HepG2 (cell line): ENCODE results near the gene IGSF21. TPM values are rescaled to one million over a fixed set of nuclear protein-coding genes. Genes with fewer than 3 reads are reported as not detected.

ENCODE experiments used
- ATAC-seq: fragments of 200-7000 bp; cut with Tn5 transposase; 3 replicates; pipeline ENCODE4 v1.9.1; 2020; ENCODE audit warnings: mild to moderate bottlenecking, moderate library complexity
- BruUV-seq: library from RNA; stranded (reverse); fragments of 400-500 nt; replicated peaks from 2 replicates; lab custom pipeline; 2021; lab: Mats Ljungman, UMichigan
- CTCF ChIA-PET: fragments of 300-600 bp; formaldehyde crosslinking; extraction: SDS; loops from one replicate; lab custom pipeline; 2021; ENCODE audit warnings: low total read pairs, inconsistent platforms, low intra/inter-chr PET ratio; lab: Yijun Ruan, JAX
- POLR2A ChIA-PET: fragments of 350-600 bp; sonication (Branson Sonifier 250); formaldehyde crosslinking; loops from one replicate; lab custom pipeline; 2020; ENCODE audit warnings: antibody characterized with exemption, inconsistent platforms; lab: Yijun Ruan, JAX
- DNase-seq: peaks from one replicate; pipeline ENCODE4 v3.0.0-alpha.2; 2015; ENCODE audit warnings: low spot score
- FAIRE-seq: peaks from 3 replicates; lab custom pipeline; 2011; peaks lifted over from hg19 to GRCh38; lab: Jason Lieb, UNC
- H2AFZ ChIP-seq: one replicate; pipeline ENCODE4 v1.6.1; 2011; ENCODE audit warnings: low read length, inconsistent platforms
- H3K27ac ChIP-seq: fragments of 300-600 bp; 3 replicates; pipeline ENCODE4 v1.8.0; 2011; ENCODE audit warnings: mixed run types, mild to moderate bottlenecking, mixed read lengths, low read length, inconsistent platforms; ENCODE audit not compliant: insufficient read depth; ENCODE audit errors: extremely low read length
- H3K27me3 ChIP-seq, 2 experiments: fragments of 200-600 bp in 1 of 2; 2 replicates in 1 of 2; 3 replicates in 1 of 2; pipeline versions ENCODE4 v1.6.0 to v1.8.0; 2011; ENCODE audit warnings: low read length in 2 of 2, mild to moderate bottlenecking in 2 of 2, moderate library complexity in 2 of 2, inconsistent platforms in 1 of 2; ENCODE audit not compliant: insufficient read depth in 2 of 2, control insufficient read depth in 1 of 2
- H3K36me3 ChIP-seq, 2 experiments: fragments of 200-600 bp in 1 of 2; replicated peaks in 1 of 2; 2 replicates in 1 of 2; 3 replicates in 1 of 2; pipeline versions ENCODE4 v1.5.1 to v1.8.0; 2011; ENCODE audit warnings: low read length in 2 of 2, inconsistent platforms in 1 of 2; ENCODE audit not compliant: insufficient read depth in 2 of 2, control insufficient read depth in 1 of 2
- H3K4me1 ChIP-seq: 2 replicates; pipeline ENCODE4 v1.5.1; 2012; ENCODE audit warnings: low read length, inconsistent platforms; ENCODE audit not compliant: insufficient read depth
- H3K4me2 ChIP-seq: 2 replicates; pipeline ENCODE4 v1.6.0; 2011; ENCODE audit warnings: low read depth, low read length, inconsistent platforms
- H3K4me3 ChIP-seq, 3 experiments: fragments of 200-600 bp in 1 of 3; sonication (generic), shearing (Covaris generic) in 1 of 3; replicated peaks in 1 of 3; 2 replicates each; pipeline ENCODE4 v1.5.1; 2011 to 2016; ENCODE audit warnings: low read length in 3 of 3, inconsistent platforms in 2 of 3, low read depth in 2 of 3, mild to moderate bottlenecking in 2 of 3, control low read depth in 1 of 3, mixed read lengths in 1 of 3; ENCODE audit not compliant: insufficient read depth in 1 of 3
- H3K79me2 ChIP-seq: one replicate; pipeline ENCODE4 v1.6.1; 2011; ENCODE audit warnings: low read length, inconsistent platforms; ENCODE audit not compliant: insufficient read depth
- H3K9ac ChIP-seq: 2 replicates; pipeline ENCODE4 v1.6.0; 2011; ENCODE audit warnings: mild to moderate bottlenecking, low read depth, low read length, inconsistent platforms; ENCODE audit not compliant: insufficient read depth
- H3K9me3 ChIP-seq: 2 replicates; pipeline ENCODE4 v1.5.1; 2012; ENCODE audit warnings: mild to moderate bottlenecking, low read length
- H4K20me1 ChIP-seq: 2 replicates; pipeline ENCODE4 v1.6.0; 2011; ENCODE audit warnings: inconsistent platforms, mild to moderate bottlenecking, low read length, moderate library complexity; ENCODE audit not compliant: insufficient read depth
- ARID4A ChIP-seq: sonication (generic); formaldehyde crosslinking; IDR thresholded peaks from 2 replicates; pipeline ENCODE4 v1.5.0; 2020; ENCODE audit warnings: mild to moderate bottlenecking, missing genetic modification reagents, borderline replicate concordance
- E2F5 ChIP-seq: sonication (generic); formaldehyde crosslinking; conservative IDR thresholded peaks from 2 replicates; pipeline ENCODE4 v1.4.0; 2020; ENCODE audit warnings: missing genetic modification reagents
- FOXA1 ChIP-seq, 2 experiments: fragments of 450-650 bp in 1 of 2; sonication (generic) in 1 of 2; formaldehyde crosslinking in 1 of 2; IDR thresholded peaks; 2 replicates each; pipeline versions ENCODE4 v1.4.0 to v1.6.1; 2016 to 2020; ENCODE audit warnings: missing genetic modification reagents in 1 of 2
- GRHL1 ChIP-seq: sonication (generic); formaldehyde crosslinking; conservative IDR thresholded peaks from 2 replicates; pipeline ENCODE4 v1.8.0; 2022; ENCODE audit warnings: missing genetic modification reagents
- HOXA9 ChIP-seq: sonication (generic); formaldehyde crosslinking; IDR thresholded peaks from 2 replicates; pipeline ENCODE4 v1.8.1; 2022; ENCODE audit warnings: missing genetic modification reagents, mild to moderate bottlenecking, moderate library complexity, borderline replicate concordance
- KLF15 ChIP-seq: sonication (generic); formaldehyde crosslinking; IDR thresholded peaks from 2 replicates; pipeline ENCODE4 v1.8.1; 2023; ENCODE audit warnings: borderline replicate concordance, mild to moderate bottlenecking, inconsistent platforms, missing genetic modification reagents, mixed read lengths
- TSC22D2 ChIP-seq: sonication (generic); formaldehyde crosslinking; IDR thresholded peaks from 2 replicates; pipeline ENCODE4 v1.5.1; 2020; ENCODE audit warnings: missing genetic modification reagents, mild to moderate bottlenecking, borderline replicate concordance
- XRCC5 ChIP-seq: fragments of 200-400 bp; formaldehyde crosslinking; optimal IDR thresholded peaks from 2 replicates; pipeline ENCODE3; 2017; ENCODE audit warnings: mild to moderate bottlenecking, low read length
- ZBTB37 ChIP-seq: sonication (generic); formaldehyde crosslinking; IDR thresholded peaks from 2 replicates; pipeline ENCODE4 v1.4.0; 2020; ENCODE audit warnings: mild to moderate bottlenecking, missing genetic modification reagents
- ZFY ChIP-seq: sonication (generic); formaldehyde crosslinking; IDR thresholded peaks from 2 replicates; pipeline ENCODE4 v1.4.0; 2020; ENCODE audit warnings: missing genetic modification reagents
- ZKSCAN1 ChIP-seq: fragments of 150-350 bp; IDR thresholded peaks from 2 replicates; pipeline ENCODE4 v1.6.1; 2014; ENCODE audit warnings: low read length
- ZMYM3 ChIP-seq: sonication (generic); formaldehyde crosslinking; IDR thresholded peaks from 2 replicates; pipeline ENCODE4 v1.5.1; 2020; ENCODE audit warnings: mild to moderate bottlenecking, missing genetic modification reagents
- ZNF530 ChIP-seq: sonication (generic); formaldehyde crosslinking; IDR thresholded peaks from 2 replicates; pipeline ENCODE4 v1.5.0; 2020; ENCODE audit warnings: low read depth, mild to moderate bottlenecking, missing genetic modification reagents
- ZNF550 ChIP-seq: sonication (generic); formaldehyde crosslinking; IDR thresholded peaks from 2 replicates; pipeline ENCODE4 v1.4.0; 2020; ENCODE audit warnings: mild to moderate bottlenecking, missing genetic modification reagents, borderline replicate concordance
- ZNF816 ChIP-seq: sonication (generic); formaldehyde crosslinking; IDR thresholded peaks from 2 replicates; pipeline ENCODE4 v1.8.0; 2022; ENCODE audit warnings: missing genetic modification reagents, mild to moderate bottlenecking, borderline replicate concordance
- WGBS: methylation state at CpG from one replicate; pipeline ENCODE4 v1.1.6; 2017; ENCODE audit warnings: low lambda C conversion rate; 5-methylcytosine and 5-hydroxymethylcytosine counted together
- in situ Hi-C: cut with HindIII; loops from 2 replicates; pipeline ENCODE4 v1.10.0; 2017; ENCODE audit warnings: low pct_unique_long_range_greater_than_20kb; ENCODE audit not compliant: extremely low pct_ligation_motif_present
- intact Hi-C: fragments of 100-400 bp; cut with micrococcal nuclease; formaldehyde crosslinking; loops from one replicate; pipeline ENCODE4 v1.10.0; 2022; ENCODE audit not compliant: unreplicated experiment
- polyA plus RNA-seq, 8 experiments: library from polyadenylated mRNA; depleted of rRNA in 3 of 8; stranded (reverse) in 7 of 8; unstranded in 1 of 8; fragments of >200 nt; fragmentation: Illumina TruSeq in 4 of 8; extraction: Trizol in 4 of 8; gene quantifications; 2 replicates each; pipeline versions ENCODE4 v1.2.1 to v1.2.3, GENCODE V29; 2011 to 2016; ENCODE audit warnings: low read depth in 4 of 8, missing spikeins in 1 of 8, mixed read lengths in 1 of 8; ENCODE audit not compliant: insufficient read depth in 1 of 8
- total RNA-seq, 5 experiments: library from RNA; depleted of rRNA; stranded (reverse); fragments of >200 nt; fragmentation: Illumina TruSeq; extraction: Trizol; gene quantifications; 2 replicates each; pipeline ENCODE4 v1.2.3, GENCODE V29; 2016; ENCODE audit warnings: low read depth in 1 of 5

Gene IGSF21
- total and polyA plus RNA-seq, 2 of the 13 experiments (the other 11 are each of a cell fraction or from before 2014, with no cell fraction given), result not detected

- POLR2A ChIA-PET, result no interaction called here
- H3K27ac ChIP-seq, result no peak overlapping the region
- no TSS peak for BruUV-seq
- no peak overlapping the region for H3K9ac ChIP-seq
- H4K20me1 ChIP-seq, result no peaks in the 10 kb centered on the region
- intact Hi-C loops, result no loop called here
- H3K4me1 ChIP-seq, result no peaks in the 10 kb centered on the region
- CTCF ChIA-PET, result no interaction called here
- FAIRE-seq (no peak), DNase-seq (no peak), ATAC-seq (no peak)
- H3K36me3 ChIP-seq, result no peaks in the 10 kb centered on the region
- TF ChIP-seq ARID4A (no peak), ZMYM3 (CRISPR knock-in tag) (no peak), ZKSCAN1 (no peak), TSC22D2 (CRISPR knock-in tag) (no peak), ZNF550 (CRISPR knock-in tag) (no peak), FOXA1 (IDR thresholded peaks at IDR 0.05) (no peak), FOXA1 (CRISPR knock-in tag; IDR thresholded peaks at IDR 0.05) (no peak), ZNF816 (CRISPR knock-in tag) (no peak), GRHL1 (CRISPR knock-in tag) (no peak), ZBTB37 (CRISPR knock-in tag) (no peak), KLF15 (CRISPR knock-in tag) (no peak), ZFY (CRISPR knock-in tag) (no peak), E2F5 (CRISPR knock-in tag) (no peak), HOXA9 (no peak), XRCC5 (no peak), ZNF530 (CRISPR knock-in tag) (no peak)
- H3K79me2 ChIP-seq, result no peaks in the 10 kb centered on the region
- H3K4me3 ChIP-seq, result no peak overlapping the region
- H3K9me3 ChIP-seq, result peaks cover 21% of the 10 kb centered on the region
- 10% methylated on average over 1 of the region's 1 CpG for WGBS
- peaks cover 0 to 8% of the 10 kb centered on the region in 2 experiments; a peak in 4 of 5 replicates for H3K27me3 ChIP-seq
- in situ Hi-C loops, result no loop called here
- no peak overlapping the region for H3K4me2 ChIP-seq
- no peak overlapping the region for H2AFZ ChIP-seq
Measured at GRCh38 chr1:18229625-18230024, 122.0 kb downstream of the IGSF21 start.
